KMS-11 (cell line): Measurements from ENCODE around the gene INO80B.

Experiments used
- H2AFZ ChIP-seq: fragments of 200-600 bp; sonication (generic); 2 replicates; pipeline ENCODE4 v1.6.1; 2016; ENCODE audit warnings: antibody characterized with exemption, mixed run types, low read depth
- H3K27ac ChIP-seq: fragments of 200-600 bp; sonication (generic); 2 replicates; pipeline ENCODE4 v1.6.1; 2016; ENCODE audit warnings: mild to moderate bottlenecking, mixed run types
- H3K27me3 ChIP-seq: fragments of 200-600 bp; sonication (generic); 2 replicates; pipeline ENCODE4 v1.6.1; 2017; ENCODE audit warnings: mild to moderate bottlenecking, low read depth, mixed run types, moderate library complexity; ENCODE audit not compliant: insufficient read depth
- H3K36me3 ChIP-seq: fragments of 200-600 bp; sonication (generic); 2 replicates; pipeline ENCODE4 v1.6.1; 2017; ENCODE audit warnings: mild to moderate bottlenecking, mixed run types; ENCODE audit not compliant: insufficient read depth
- H3K4me1 ChIP-seq: fragments of 200-600 bp; sonication (generic); 2 replicates; pipeline ENCODE4 v1.6.1; 2016; ENCODE audit warnings: mild to moderate bottlenecking, low read depth, mixed run types; ENCODE audit not compliant: poor library complexity, severe bottlenecking
- H3K4me2 ChIP-seq: fragments of 200-600 bp; sonication (generic); 2 replicates; pipeline ENCODE4 v1.7.0; 2016; ENCODE audit warnings: mild to moderate bottlenecking, mixed run types
- H3K4me3 ChIP-seq: fragments of 200-600 bp; sonication (generic); IDR thresholded peaks from 2 replicates; pipeline ENCODE4 v1.6.1; 2017; ENCODE audit warnings: low read depth, low read length, mixed read lengths; ENCODE audit not compliant: insufficient read depth
- H3K79me2 ChIP-seq: fragments of 200-600 bp; sonication (generic); 2 replicates; pipeline ENCODE4 v1.6.1; 2016; ENCODE audit warnings: low read depth, mixed run types; ENCODE audit not compliant: insufficient read depth
- H3K9ac ChIP-seq: fragments of 200-600 bp; sonication (generic); 2 replicates; pipeline ENCODE4 v1.6.1; 2016; ENCODE audit warnings: mild to moderate bottlenecking, mixed run types
- H4K20me1 ChIP-seq: fragments of 200-600 bp; sonication (generic); 2 replicates; pipeline ENCODE4 v1.6.1; 2016; ENCODE audit warnings: mild to moderate bottlenecking, mixed run types; ENCODE audit not compliant: insufficient read depth
- CTCF ChIP-seq: fragments of 200-600 bp; sonication (generic); conservative IDR thresholded peaks from 2 replicates; pipeline ENCODE4 v1.6.1; 2017; ENCODE audit warnings: low read depth, mild to moderate bottlenecking, antibody characterized with exemption, low read length, moderate library complexity, mixed read lengths

INO80B gene

GRCh38 chr2:74414441-74414840 is 40.4 kb upstream of the INO80B start:
- H2AFZ ChIP-seq, result no peak overlapping the region
- no peaks in the 10 kb centered on the region for H4K20me1 ChIP-seq
- H3K4me1 ChIP-seq, result no peaks in the 10 kb centered on the region
- no peak overlapping the region for H3K9ac ChIP-seq
- no peak overlapping the region for H3K4me3 ChIP-seq
- TF ChIP-seq CTCF, result no peak
- H3K79me2 ChIP-seq, result no peaks in the 10 kb centered on the region
- no peak overlapping the region for H3K4me2 ChIP-seq
- H3K27me3 ChIP-seq, result no peaks in the 10 kb centered on the region
- no peak overlapping the region for H3K27ac ChIP-seq
- no peaks in the 10 kb centered on the region for H3K36me3 ChIP-seq

GRCh38 chr2:74414881-74415761 is 39.8 kb upstream of the INO80B start:
- Histone ChIP-seq H3K36me3 (no peaks in the 10 kb centered on the region), H3K4me2 (no peak overlapping the region), H2AFZ (no peak overlapping the region), H3K79me2 (no peaks in the 10 kb centered on the region), H3K9ac (no peak overlapping the region), H3K27ac (no peak overlapping the region), H4K20me1 (no peaks in the 10 kb centered on the region), H3K4me1 (no peaks in the 10 kb centered on the region), H3K4me3 (no peak overlapping the region), H3K27me3 (no peaks in the 10 kb centered on the region)
- TF ChIP-seq CTCF, result no peak

GRCh38 chr2:74415762-74416395 is 39.0 kb upstream of the INO80B start:
- no peak overlapping the region for H2AFZ ChIP-seq
- H3K4me3 ChIP-seq, result no peak overlapping the region
- no peak overlapping the region for H3K4me2 ChIP-seq

GRCh38 chr2:74416778-74417177 is 38.1 kb upstream of the INO80B start:
- Histone ChIP-seq H3K27me3 (no peaks in the 10 kb centered on the region), H3K27ac (no peak overlapping the region), H4K20me1 (no peaks in the 10 kb centered on the region), H3K4me1 (peaks cover 8% of the 10 kb centered on the region), H3K4me2 (no peak overlapping the region), H3K79me2 (no peaks in the 10 kb centered on the region), H3K9ac (no peak overlapping the region), H3K36me3 (no peaks in the 10 kb centered on the region), H3K4me3 (no peak overlapping the region), H2AFZ (no peak overlapping the region)
- peak; percentile 13; the same call in 1 of the 2 replicates for TF ChIP-seq CTCF

More at GRCh38 chr2:74415762-74416395, 39.0 kb upstream of the INO80B start:
- peaks cover 7% of the 10 kb centered on the region for H3K4me1 ChIP-seq
- H3K79me2 ChIP-seq, result no peaks in the 10 kb centered on the region
- no peaks in the 10 kb centered on the region for H3K27me3 ChIP-seq
- TF ChIP-seq CTCF, result no peak
- no peak overlapping the region for H3K27ac ChIP-seq
- no peaks in the 10 kb centered on the region for H3K36me3 ChIP-seq
- H3K9ac ChIP-seq, result no peak overlapping the region
- no peaks in the 10 kb centered on the region for H4K20me1 ChIP-seq
